ENCODE data around the gene GAREM1. TPM values are rescaled to one million over a fixed set of nuclear protein-coding genes. Genes with fewer than 3 reads are reported as not detected.

GAREM1 gene
- total RNA-seq, 1 experiment from 2014 or later: 11.1 TPM

DNA sequence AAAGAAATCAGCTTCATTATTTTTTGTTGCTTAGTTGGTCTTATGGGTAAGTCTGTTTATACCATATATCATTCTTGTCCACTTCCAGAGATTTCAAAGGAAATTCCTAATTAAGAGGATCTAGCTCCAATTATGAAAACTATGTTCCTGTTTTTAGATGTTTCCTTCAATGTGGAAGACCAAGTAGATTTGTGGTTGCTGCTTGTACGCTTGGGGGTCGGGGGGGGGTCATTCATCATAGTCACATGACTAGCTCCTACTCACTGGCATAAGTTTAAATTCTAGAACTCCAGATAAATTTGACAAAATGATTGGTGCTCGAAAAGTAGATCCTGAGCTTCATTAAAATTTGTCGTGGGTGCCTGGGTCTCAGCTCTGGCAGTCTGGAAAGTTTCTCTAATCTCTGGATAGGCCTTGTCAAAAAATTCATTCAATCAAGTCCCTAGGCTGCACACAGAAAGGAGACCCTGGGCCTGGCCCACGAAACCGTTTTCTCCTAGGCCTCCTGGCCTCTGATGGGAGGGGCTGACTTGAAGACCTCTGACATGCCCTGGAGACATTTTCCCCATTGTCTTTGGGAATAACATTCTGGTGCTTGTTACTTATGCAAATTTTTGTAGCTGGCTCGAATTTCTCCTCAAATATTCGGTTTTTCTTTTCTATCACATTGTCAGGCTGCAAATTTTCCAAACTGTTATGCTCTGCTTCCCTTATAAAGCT is 218.4 kb downstream of the GAREM1 start:
- ATAC-seq: no peak
- Histone ChIP-seq H3K9ac (ENCODE audit: low read length) (no peak overlapping the region), H2AFZ (ENCODE audit: low read depth, low read length, poor library complexity, severe bottlenecking) (no peak overlapping the region), H3K27me3 (ENCODE audit: insufficient read depth, low read length) (no peaks in the 10 kb centered on the region), H3K9me3 (ENCODE audit: control insufficient read depth in 1 of 2, insufficient read depth in 1 of 2, low read depth in 1 of 2, low read length in 2 of 2) (no peaks in the 10 kb centered on the region), H3K36me3 (ENCODE audit: control insufficient read depth in 1 of 2, insufficient read depth in 2 of 2, low read length in 2 of 2) (no peaks in the 10 kb centered on the region), H3K27ac (ENCODE audit: low read depth, low read length) (no peak overlapping the region), H3K4me2 (ENCODE audit: low read length) (no peak overlapping the region), H3K9me2 (ENCODE audit: insufficient read depth) (no peaks in the 10 kb centered on the region), H3K4me1 (ENCODE audit: control insufficient read depth in 1 of 2, insufficient read depth in 2 of 2, low read length in 2 of 2) (no peaks in the 10 kb centered on the region), H3K4me3 (replicated peaks in 1 of 2; ENCODE audit: low read depth in 1 of 2, low read length in 2 of 2) (no peak overlapping the region), H4K20me1 (ENCODE audit: insufficient read depth) (no peaks in the 10 kb centered on the region), H3K79me2 (ENCODE audit: insufficient read depth, low read length) (no peaks in the 10 kb centered on the region)
- CTCF ChIA-PET: no interaction called here
- POLR2A ChIA-PET: no interaction called here
- no TSS peak for BruUV-seq (replicated peaks)
- TF ChIP-seq CBX3 (IDR thresholded peaks at IDR 0.05; ENCODE audit: low read depth) (no peak), SRF (IDR thresholded peaks at IDR 0.05; ENCODE audit: low read depth) (no peak), EZH2phosphoT487 (IDR thresholded peaks at IDR 0.05; ENCODE audit: borderline replicate concordance) (no peak), CEBPB (IDR thresholded peaks at IDR 0.05; ENCODE audit: low read depth) (no peak), TCF7L2 (IDR thresholded peaks at IDR 0.05; ENCODE audit: borderline replicate concordance, extremely low read depth, insufficient read depth, insufficient read length) (no peak), FOSL1 (IDR thresholded peaks at IDR 0.05; ENCODE audit: low read depth) (no peak), ATF3 (IDR thresholded peaks at IDR 0.05) (no peak), YY1 (IDR thresholded peaks at IDR 0.05; ENCODE audit: extremely low read depth, insufficient replicate concordance, low read depth, low read length) (no peak), ELF1 (IDR thresholded peaks at IDR 0.05; ENCODE audit: borderline replicate concordance, low read depth) (no peak), REST (IDR thresholded peaks at IDR 0.05; ENCODE audit: low read depth) (no peak), EGR1 (IDR thresholded peaks at IDR 0.05; ENCODE audit: low read depth) (no peak)
- TF ChIP-seq, protein P1, sequence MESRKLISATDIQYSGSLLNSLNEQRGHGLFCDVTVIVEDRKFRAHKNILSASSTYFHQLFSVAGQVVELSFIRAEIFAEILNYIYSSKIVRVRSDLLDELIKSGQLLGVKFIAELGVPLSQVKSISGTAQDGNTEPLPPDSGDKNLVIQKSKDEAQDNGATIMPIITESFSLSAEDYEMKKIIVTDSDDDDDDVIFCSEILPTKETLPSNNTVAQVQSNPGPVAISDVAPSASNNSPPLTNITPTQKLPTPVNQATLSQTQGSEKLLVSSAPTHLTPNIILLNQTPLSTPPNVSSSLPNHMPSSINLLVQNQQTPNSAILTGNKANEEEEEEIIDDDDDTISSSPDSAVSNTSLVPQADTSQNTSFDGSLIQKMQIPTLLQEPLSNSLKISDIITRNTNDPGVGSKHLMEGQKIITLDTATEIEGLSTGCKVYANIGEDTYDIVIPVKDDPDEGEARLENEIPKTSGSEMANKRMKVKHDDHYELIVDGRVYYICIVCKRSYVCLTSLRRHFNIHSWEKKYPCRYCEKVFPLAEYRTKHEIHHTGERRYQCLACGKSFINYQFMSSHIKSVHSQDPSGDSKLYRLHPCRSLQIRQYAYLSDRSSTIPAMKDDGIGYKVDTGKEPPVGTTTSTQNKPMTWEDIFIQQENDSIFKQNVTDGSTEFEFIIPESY (IDR thresholded peaks at IDR 0.05; ENCODE audit: extremely low read depth, insufficient replicate concordance, low read length): no peak
- TF ChIP-seq, protein P2, sequence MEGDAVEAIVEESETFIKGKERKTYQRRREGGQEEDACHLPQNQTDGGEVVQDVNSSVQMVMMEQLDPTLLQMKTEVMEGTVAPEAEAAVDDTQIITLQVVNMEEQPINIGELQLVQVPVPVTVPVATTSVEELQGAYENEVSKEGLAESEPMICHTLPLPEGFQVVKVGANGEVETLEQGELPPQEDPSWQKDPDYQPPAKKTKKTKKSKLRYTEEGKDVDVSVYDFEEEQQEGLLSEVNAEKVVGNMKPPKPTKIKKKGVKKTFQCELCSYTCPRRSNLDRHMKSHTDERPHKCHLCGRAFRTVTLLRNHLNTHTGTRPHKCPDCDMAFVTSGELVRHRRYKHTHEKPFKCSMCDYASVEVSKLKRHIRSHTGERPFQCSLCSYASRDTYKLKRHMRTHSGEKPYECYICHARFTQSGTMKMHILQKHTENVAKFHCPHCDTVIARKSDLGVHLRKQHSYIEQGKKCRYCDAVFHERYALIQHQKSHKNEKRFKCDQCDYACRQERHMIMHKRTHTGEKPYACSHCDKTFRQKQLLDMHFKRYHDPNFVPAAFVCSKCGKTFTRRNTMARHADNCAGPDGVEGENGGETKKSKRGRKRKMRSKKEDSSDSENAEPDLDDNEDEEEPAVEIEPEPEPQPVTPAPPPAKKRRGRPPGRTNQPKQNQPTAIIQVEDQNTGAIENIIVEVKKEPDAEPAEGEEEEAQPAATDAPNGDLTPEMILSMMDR (IDR thresholded peaks at IDR 0.05 in 2 of 3, conservative IDR thresholded peaks at IDR 0.05 in 1 of 3; ENCODE audit: borderline replicate concordance in 1 of 3, insufficient read depth in 1 of 3, low read depth in 2 of 3, low read length in 2 of 3): no peak
- DNase-seq (ENCODE audit: low read depth, low spot score): no peak
- intact Hi-C loops (cut with micrococcal nuclease): no loop called here
- RAD21 ChIA-PET (ENCODE audit: low non-redundant PET in 1 of 2, low total read pairs in 2 of 2, uncharacterized antibody in 2 of 2, unreplicated experiment in 2 of 2): no interaction called here

Data from HCT116 (cell line).